Endothelial cell of umbilical vein (primary cell): ENCODE results near the gene RET. TPM values are rescaled to one million over a fixed set of nuclear protein-coding genes. Genes with fewer than 3 reads are reported as not detected.

Experiments used
- BruUV-seq: library from RNA; stranded (reverse); fragments of 400-500 nt; replicated peaks from 2 replicates; lab custom pipeline; 2021; lab: Mats Ljungman, UMichigan
- CTCF ChIA-PET: fragments of 300-600, 350-600 bp; sonication (Branson Sonifier 250); formaldehyde crosslinking; loops from one replicate; lab custom pipeline; 2021; ENCODE audit warnings: antibody characterized with exemption, inconsistent platforms; lab: Charles Lee
- POLR2A ChIA-PET: fragments of 300-600, 350-600 bp; sonication (Branson Sonifier 250); formaldehyde crosslinking; loops from one replicate; lab custom pipeline; 2021; ENCODE audit warnings: antibody characterized with exemption, inconsistent platforms; lab: Charles Lee
- DNase-seq: peaks from one replicate; pipeline ENCODE4 v3.0.0-alpha.2; 2011; ENCODE audit warnings: low read depth, low spot score
- FAIRE-seq: peaks from 2 replicates; lab custom pipeline; 2011; peaks lifted over from hg19 to GRCh38; lab: Jason Lieb, UNC
- H2AFZ ChIP-seq: 2 replicates; pipeline ENCODE4 v1.6.0; 2012; ENCODE audit warnings: low read depth, low read length, control low read depth, inconsistent platforms
- H3K27ac ChIP-seq: 2 replicates; pipeline ENCODE4 v1.5.1; 2011; ENCODE audit warnings: low read depth, mild to moderate bottlenecking, control low read depth, low read length, moderate library complexity; ENCODE audit not compliant: insufficient read depth
- H3K27me3 ChIP-seq, 2 experiments: 2 replicates each; pipeline versions ENCODE4 v1.6.0 to v1.6.1; 2011; ENCODE audit warnings: low read length in 2 of 2, mixed read lengths in 1 of 2; ENCODE audit not compliant: control insufficient read depth in 2 of 2, insufficient read depth in 2 of 2
- H3K36me3 ChIP-seq, 2 experiments: 2 replicates in 1 of 2; 3 replicates in 1 of 2; pipeline ENCODE4 v1.5.1; 2011; ENCODE audit warnings: low read length in 2 of 2, mild to moderate bottlenecking in 1 of 2, moderate library complexity in 1 of 2; ENCODE audit not compliant: control insufficient read depth in 2 of 2, insufficient read depth in 2 of 2; ENCODE audit errors: extremely low read depth in 1 of 2
- H3K4me1 ChIP-seq: 3 replicates; pipeline ENCODE4 v1.5.1; 2011; ENCODE audit warnings: mild to moderate bottlenecking, low read length; ENCODE audit not compliant: control insufficient read depth, insufficient read depth; ENCODE audit errors: extremely low read depth
- H3K4me2 ChIP-seq: 2 replicates; pipeline ENCODE4 v1.6.1; 2011; ENCODE audit warnings: low read length, control low read depth, mixed read lengths; ENCODE audit not compliant: insufficient read depth
- H3K4me3 ChIP-seq, 3 experiments: fragments of 200-600 bp in 1 of 3; sonication (generic), shearing (Covaris generic) in 1 of 3; replicated peaks in 1 of 3; 2 replicates each; pipeline ENCODE4 v1.5.1; 2011 to 2016; ENCODE audit warnings: control low read depth in 3 of 3, low read length in 3 of 3, mild to moderate bottlenecking in 2 of 3, inconsistent platforms in 1 of 3, low read depth in 1 of 3, moderate library complexity in 1 of 3; ENCODE audit not compliant: insufficient read depth in 1 of 3
- H3K79me2 ChIP-seq: 2 replicates; pipeline ENCODE4 v1.6.0; 2012; ENCODE audit warnings: low read length, inconsistent platforms; ENCODE audit not compliant: control insufficient read depth, insufficient read depth
- H3K9ac ChIP-seq: replicated peaks from 2 replicates; pipeline ENCODE3; 2011; ENCODE audit warnings: low read length, control low read depth; ENCODE audit not compliant: insufficient read depth; ENCODE audit errors: extremely low read depth
- H3K9me1 ChIP-seq: replicated peaks from 3 replicates; pipeline ENCODE4 v1.6.0; 2011; ENCODE audit warnings: mild to moderate bottlenecking, low read length; ENCODE audit not compliant: control insufficient read depth, insufficient read depth; ENCODE audit errors: extremely low read depth
- H3K9me3 ChIP-seq: replicated peaks from 2 replicates; pipeline ENCODE4 v1.5.1; 2012; ENCODE audit warnings: low read length, inconsistent platforms; ENCODE audit not compliant: control insufficient read depth, insufficient read depth
- H4K20me1 ChIP-seq: replicated peaks from 2 replicates; pipeline ENCODE3; 2011; ENCODE audit warnings: mild to moderate bottlenecking, low read length; ENCODE audit not compliant: control insufficient read depth, insufficient read depth; ENCODE audit errors: extremely low read depth
- EZH2 ChIP-seq: IDR thresholded peaks from 2 replicates; pipeline ENCODE4 v1.6.1; 2012; ENCODE audit warnings: borderline replicate concordance, low read depth, mild to moderate bottlenecking, moderate library complexity, low read length, inconsistent platforms; ENCODE audit not compliant: severe bottlenecking
- FOS ChIP-seq: IDR thresholded peaks from 2 replicates; pipeline ENCODE4 v1.6.1; 2011; ENCODE audit warnings: mild to moderate bottlenecking, low read length, moderate library complexity, borderline replicate concordance; ENCODE audit not compliant: insufficient read depth
- GATA2 ChIP-seq: IDR thresholded peaks from 2 replicates; pipeline ENCODE4 v1.7.0; 2011; ENCODE audit warnings: low read depth, mild to moderate bottlenecking, moderate library complexity, mixed read lengths, low read length; ENCODE audit not compliant: insufficient read length, insufficient read depth
- JUN ChIP-seq: IDR thresholded peaks from 2 replicates; pipeline ENCODE4 v1.6.1; 2011; ENCODE audit warnings: borderline replicate concordance, low read depth; ENCODE audit not compliant: insufficient read length, insufficient read depth
- POLR2A ChIP-seq: IDR thresholded peaks from 2 replicates; pipeline ENCODE4 v1.6.1; 2012; ENCODE audit warnings: low read depth, mild to moderate bottlenecking, control low read depth, low read length
- dilution Hi-C: fragments of 300-500 bp; cut with MboI; formaldehyde crosslinking; loops from one replicate; pipeline ENCODE4 v1.15.0; 2019; ENCODE audit warnings: low sequenced_read_pairs; ENCODE audit not compliant: extremely low pct_ligation_motif_present
- intact Hi-C: fragments of 100-400 bp; cut with micrococcal nuclease; formaldehyde crosslinking; loops from one replicate; pipeline ENCODE4 v1.10.0; 2022
- polyA plus RNA-seq, 4 experiments: library from polyadenylated mRNA; depleted of rRNA in 3 of 4; stranded (reverse) in 3 of 4; unstranded in 1 of 4; fragments of >200 nt; gene quantifications; 2 replicates each; pipeline versions ENCODE4 v1.2.1 to v1.2.3, GENCODE V29; 2011 to 2012; ENCODE audit warnings: missing spikeins in 1 of 4
- total RNA-seq: library from RNA; stranded (reverse); gene quantifications from 2 replicates; pipeline ENCODE4 v1.2.3, GENCODE V29; 2021
- TF ChIP-seq, protein P1 (sequence below): IDR thresholded peaks from 2 replicates; pipeline ENCODE4 v1.6.1; 2011; ENCODE audit not compliant: insufficient read depth, insufficient read length

The RET gene
- total and polyA plus RNA-seq, 2 donors (not counting 3 experiments of a cell fraction or from before 2014, with no cell fraction given): 0.04 to 0.22 TPM

DNA sequence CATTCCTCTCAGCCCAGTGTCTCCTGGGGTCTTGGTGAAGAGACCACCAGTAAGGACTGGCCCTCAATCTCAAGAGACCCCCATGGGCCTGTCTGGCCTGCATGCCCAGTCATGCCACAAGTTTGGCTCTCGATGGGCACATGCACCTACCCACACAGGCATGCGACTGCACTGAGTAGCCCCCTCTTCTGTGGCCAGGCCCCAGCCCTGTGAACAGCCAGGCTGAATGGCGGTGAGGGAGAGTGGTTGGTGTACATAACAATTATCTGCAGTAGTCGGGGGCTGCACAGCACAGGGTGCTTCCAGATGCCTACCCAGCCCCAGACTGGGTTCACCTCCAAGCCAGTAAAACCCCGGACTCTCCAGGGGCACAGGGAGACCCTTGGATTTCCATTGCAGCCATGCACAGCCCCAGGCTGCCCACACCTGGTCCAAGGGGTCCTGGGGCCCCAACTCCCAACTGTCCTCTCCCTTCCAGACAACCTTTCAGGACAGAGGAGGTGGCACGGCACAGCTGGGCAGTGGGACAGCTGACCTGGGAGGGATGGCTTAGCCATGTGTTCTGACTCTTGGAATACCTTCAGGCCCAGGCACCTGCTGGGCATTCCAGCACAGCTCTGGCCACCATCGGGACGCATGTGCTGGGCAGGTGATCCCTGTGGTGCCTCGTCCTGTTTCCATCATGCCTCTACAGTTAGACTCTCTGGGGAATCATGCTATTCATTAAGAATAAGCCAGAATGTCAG, 40.3 kb downstream of the RET start:
- ChIA-PET POLR2A (no interaction called here), CTCF (no interaction called here)
- no peak overlapping the region for H3K4me3 ChIP-seq
- no peaks in the 10 kb centered on the region for H3K9me1 ChIP-seq
- dilution Hi-C loops: no loop called here
- BruUV-seq: no TSS peak
- no peaks in the 10 kb centered on the region for H3K79me2 ChIP-seq
- intact Hi-C loops: no loop called here
- no peak overlapping the region for H3K27ac ChIP-seq
- H3K4me1 ChIP-seq: peaks cover 4% of the 10 kb centered on the region
- no peaks in the 10 kb centered on the region for H3K27me3 ChIP-seq
- no peaks in the 10 kb centered on the region for H3K36me3 ChIP-seq
- FAIRE-seq: no peak
- no peaks in the 10 kb centered on the region for H4K20me1 ChIP-seq
- H3K9me3 ChIP-seq: no peaks in the 10 kb centered on the region
- no peak overlapping the region for H3K4me2 ChIP-seq
- H2AFZ ChIP-seq: no peak overlapping the region
- no peak overlapping the region for H3K9ac ChIP-seq
- TF ChIP-seq POLR2A: no peak
- TF ChIP-seq, protein P1, sequence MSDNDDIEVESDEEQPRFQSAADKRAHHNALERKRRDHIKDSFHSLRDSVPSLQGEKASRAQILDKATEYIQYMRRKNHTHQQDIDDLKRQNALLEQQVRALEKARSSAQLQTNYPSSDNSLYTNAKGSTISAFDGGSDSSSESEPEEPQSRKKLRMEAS: no peak
- no peak for TF ChIP-seq JUN
- no peak for TF ChIP-seq GATA2
- no peak for TF ChIP-seq FOS
- TF ChIP-seq EZH2: no peak
- no peak for DNase-seq
